GM12874 (cell line): ENCODE measurements around the gene MAP4K2.

ENCODE experiments used
- TF ChIP-seq, protein P1 (sequence below): IDR thresholded peaks from 2 replicates; pipeline ENCODE4 v1.5.1; 2011; ENCODE audit warnings: low read depth, mild to moderate bottlenecking, control low read depth, low read length, moderate library complexity; ENCODE audit not compliant: insufficient read depth

MAP4K2 gene

DNA sequence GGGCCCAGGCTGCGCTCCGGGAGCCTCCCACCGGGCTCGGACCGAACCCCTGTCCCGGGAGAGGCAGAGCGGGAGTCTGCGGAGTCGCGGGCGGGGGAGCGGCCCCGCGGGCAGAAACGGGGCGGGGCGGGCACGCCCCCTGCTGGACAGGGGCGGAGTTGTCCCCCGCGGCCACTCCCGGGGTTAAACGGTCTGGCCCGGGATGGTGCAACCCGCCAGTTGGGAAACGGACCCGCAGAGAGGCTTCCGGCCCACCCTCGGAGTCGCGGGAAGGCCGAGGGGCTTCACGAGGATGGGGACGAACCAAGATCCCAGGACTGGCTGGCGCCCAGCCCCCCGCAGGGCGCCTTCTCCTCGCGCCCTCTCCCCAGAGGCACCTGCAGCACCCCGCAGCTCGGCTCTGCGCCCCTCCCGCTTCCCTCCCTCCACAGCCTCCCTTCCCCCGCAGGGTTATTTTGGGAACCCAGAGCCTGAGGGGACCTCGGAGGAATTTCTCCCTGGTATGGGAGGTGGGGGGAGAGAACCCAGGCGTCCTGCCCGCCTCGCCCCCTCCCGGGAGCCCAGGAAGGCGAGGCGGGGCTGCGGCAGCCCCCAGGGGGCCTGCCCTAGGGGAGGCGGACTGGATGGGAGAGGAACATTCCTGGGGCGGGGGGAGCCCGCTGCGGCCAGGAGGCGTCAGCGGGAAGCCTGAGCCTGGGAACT is 60.0 kb downstream of the MAP4K2 start:
- TF ChIP-seq, protein P1, sequence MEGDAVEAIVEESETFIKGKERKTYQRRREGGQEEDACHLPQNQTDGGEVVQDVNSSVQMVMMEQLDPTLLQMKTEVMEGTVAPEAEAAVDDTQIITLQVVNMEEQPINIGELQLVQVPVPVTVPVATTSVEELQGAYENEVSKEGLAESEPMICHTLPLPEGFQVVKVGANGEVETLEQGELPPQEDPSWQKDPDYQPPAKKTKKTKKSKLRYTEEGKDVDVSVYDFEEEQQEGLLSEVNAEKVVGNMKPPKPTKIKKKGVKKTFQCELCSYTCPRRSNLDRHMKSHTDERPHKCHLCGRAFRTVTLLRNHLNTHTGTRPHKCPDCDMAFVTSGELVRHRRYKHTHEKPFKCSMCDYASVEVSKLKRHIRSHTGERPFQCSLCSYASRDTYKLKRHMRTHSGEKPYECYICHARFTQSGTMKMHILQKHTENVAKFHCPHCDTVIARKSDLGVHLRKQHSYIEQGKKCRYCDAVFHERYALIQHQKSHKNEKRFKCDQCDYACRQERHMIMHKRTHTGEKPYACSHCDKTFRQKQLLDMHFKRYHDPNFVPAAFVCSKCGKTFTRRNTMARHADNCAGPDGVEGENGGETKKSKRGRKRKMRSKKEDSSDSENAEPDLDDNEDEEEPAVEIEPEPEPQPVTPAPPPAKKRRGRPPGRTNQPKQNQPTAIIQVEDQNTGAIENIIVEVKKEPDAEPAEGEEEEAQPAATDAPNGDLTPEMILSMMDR = peak; percentile 98

DNA sequence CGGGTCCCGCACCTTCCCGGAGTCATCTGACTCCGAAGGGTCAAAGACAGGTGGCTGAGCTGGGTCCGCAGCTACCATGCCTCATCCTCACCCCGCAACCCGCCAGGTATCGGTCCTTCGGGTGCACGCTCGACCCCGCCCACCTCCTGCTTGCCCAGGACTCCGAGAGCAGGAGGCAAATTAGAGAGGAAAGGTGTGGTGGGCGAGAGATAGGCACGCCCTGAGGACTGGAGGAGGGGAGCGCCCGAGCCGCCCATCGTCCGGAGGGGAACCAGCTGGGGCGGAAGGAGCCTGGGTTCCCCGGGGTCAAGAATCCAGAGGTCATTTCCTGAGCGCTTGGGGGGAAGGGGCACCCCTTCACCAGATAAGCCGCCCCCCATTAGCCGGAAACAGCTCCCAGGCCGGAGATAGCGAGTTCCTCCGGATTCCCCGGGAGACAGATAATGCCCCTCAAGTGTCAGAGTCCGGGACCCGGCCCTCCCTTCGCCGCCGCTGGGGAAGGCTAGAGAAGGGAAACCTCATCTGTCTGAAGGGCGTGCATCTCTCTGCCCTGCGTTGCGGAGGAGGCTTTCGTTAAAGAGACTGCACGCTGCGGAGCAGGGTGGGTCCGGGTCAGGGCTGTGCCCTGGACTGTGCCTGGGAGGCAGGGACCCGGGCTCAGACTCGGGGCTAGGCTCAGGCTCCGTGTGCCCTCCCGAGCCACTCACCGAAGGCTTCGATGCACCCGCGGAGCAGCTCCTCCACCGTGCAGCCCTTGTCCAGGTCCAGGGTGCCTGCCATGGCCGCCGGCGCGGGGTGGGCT is 60.7 kb downstream of the MAP4K2 start:
- TF ChIP-seq, protein P1 = no peak

DNA sequence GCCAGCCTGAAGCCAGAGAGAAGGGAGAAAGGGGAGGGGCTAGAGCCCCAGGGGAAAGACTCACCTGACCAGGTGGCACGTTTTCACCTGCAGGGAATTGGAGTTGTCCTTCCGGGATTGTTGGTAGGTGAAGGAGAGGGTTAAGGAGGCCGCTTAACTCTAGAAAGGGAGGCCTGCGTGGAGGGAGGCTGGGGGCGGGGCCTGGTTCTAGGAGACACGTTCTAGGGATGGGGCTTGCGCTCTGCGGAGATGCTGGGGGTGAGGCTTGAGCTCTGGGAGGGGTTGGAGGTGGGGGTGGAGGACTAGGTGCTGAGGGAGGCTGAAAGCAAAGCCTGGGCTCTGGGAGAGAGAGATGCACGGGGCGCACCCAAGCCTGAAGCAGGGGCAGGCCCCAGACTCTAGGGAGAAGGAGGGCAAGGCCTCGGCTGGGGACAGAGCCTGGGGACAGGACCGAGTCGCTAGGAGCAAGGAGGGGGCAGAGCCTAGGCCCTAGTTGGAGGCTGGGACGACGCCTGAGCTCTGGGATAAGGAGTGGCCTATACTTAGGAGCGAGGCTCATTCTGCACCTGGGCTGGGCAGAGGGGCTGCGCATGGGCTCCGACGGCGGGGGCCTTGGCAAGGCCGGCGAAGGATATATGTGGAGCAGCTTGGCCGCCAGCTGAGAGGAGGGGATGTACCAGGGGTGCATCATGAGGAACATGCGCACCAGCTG is 61.5 kb downstream of the MAP4K2 start:
- TF ChIP-seq, protein P1 = no peak

DNA sequence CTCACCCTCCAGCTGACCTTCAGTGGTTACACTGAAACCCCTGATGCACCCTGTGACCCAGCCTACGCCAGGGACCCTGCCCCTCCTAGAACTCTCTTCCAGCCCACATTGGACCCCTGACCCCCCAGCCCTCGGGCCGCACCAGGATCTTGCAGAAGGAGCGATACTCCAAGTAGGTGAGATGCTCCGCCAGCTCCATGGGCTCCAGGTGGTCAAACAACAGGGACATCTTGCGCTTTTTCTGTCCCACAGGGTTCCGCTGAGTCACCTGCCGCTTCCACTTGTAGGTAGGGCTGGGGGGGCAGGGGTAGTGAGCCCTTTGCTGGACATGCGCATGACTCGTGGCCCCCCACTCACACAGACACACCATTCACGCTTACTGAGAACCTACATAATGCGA is 63.1 kb downstream of the MAP4K2 start:
- TF ChIP-seq, protein P1 = no peak

DNA sequence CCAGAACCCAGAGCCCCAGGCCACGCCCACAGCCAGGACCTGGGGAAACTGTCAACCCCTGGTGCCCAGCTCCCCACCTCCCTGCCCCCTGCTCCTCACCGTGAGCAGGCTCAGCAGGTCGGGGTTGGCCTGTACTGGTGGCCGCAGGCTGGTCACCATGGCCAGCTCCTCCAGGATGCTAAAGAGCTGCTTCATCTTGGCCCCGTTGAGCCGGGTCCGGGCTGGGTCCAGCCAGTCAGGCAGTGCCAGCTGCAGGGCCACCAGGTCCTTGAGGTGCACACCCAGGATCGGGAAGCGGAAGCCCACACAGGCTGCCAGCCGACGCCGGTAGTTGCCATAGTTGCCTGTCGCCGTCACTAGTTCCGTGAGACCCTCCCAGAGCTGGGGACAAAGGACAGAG is 66.4 kb downstream of the MAP4K2 start:
- TF ChIP-seq, protein P1 = no peak

DNA sequence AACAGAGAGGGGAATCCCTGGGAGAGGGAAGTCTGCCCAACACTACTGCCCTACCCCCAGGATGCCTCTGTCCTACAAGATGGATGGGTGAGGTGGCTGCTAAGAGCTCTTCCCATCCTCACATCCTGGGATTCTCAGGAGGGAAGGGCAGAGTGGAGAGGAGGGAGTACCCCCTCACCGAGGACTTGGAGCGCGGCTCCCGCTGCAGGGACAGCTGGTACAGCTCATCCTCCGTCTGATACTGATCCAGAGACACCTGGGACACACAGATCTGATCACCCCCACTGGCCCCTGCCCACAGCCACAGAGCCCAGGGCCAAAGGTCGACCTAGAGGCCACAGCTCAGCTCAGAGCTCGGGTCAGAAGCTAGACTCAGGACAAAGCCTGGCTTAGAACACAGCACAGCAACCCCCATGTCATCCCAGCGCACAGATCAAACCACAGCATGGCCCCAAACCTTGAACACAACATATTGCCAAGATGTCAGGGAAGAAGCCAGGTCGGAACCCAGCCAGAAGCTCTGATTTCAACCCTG is 67.2 kb downstream of the MAP4K2 start:
- TF ChIP-seq, protein P1 = no peak
